ENCODE results near the gene NPM1. TPM values are rescaled to one million over a fixed set of nuclear protein-coding genes. Genes with fewer than 3 reads are reported as not detected.
"Not testable (repeated sequence)": the region's sequence is repeated elsewhere in the genome, so short reads cannot be mapped to it uniquely, and the experiment has no call there.

Gene NPM1
- total RNA-seq, 1 experiment from 2014 or later, result 3,122 TPM

DNA sequence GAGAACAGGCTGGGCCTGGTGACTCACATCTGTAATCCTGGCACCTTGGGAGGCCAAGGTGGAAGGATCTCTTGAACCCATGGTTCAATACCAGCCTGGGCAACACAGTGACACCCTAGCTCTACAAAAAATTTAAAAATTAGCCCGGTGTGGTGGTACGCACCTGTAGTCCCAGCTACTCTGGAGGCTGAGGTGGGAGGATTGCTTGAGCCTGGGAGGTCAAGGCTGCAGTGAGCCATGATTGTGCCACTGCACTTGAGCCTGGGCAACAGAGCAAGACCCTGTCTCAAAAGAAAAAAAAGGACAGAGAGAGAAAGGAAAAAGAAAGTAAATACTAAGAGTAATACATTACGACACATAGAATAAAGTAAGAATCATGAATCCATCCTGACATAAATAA lies 24.4 kb upstream of the NPM1 start:
- not testable (repeated sequence) for H2AFZ ChIP-seq (ENCODE audit: low read length); H3K79me1 ChIP-seq (ENCODE audit: insufficient read depth, low read depth, low read length, poor library complexity, severe bottlenecking); H3K79me2 ChIP-seq (ENCODE audit: insufficient read depth, low read length); H4K8ac ChIP-seq (replicated peaks; ENCODE audit: insufficient read length, low read depth, low read length); H3K27me3 ChIP-seq (ENCODE audit: insufficient read depth, low read length); H3K9me3 ChIP-seq (ENCODE audit: control insufficient read depth, low read depth, low read length); H3K56ac ChIP-seq (ENCODE audit: insufficient read length, low read depth, low read length); H3K4ac ChIP-seq (ENCODE audit: low read depth, low read length); H2AK5ac ChIP-seq (ENCODE audit: insufficient read length, low read length); H3K9me3 Mint-ChIP-seq; H2BK12ac ChIP-seq (ENCODE audit: insufficient read length, low read depth, low read length); H3K9ac ChIP-seq (ENCODE audit: extremely low read depth, insufficient read length, low read length); H4K20me1 ChIP-seq (ENCODE audit: control insufficient read depth, insufficient read depth, insufficient read length); H3K4me3 Mint-ChIP-seq; H3K27me3 Mint-ChIP-seq (ENCODE audit: low read depth); H3K27ac ChIP-seq (ENCODE audit: insufficient read length, low read depth, low read length); H3K4me2 ChIP-seq (ENCODE audit: insufficient read depth, insufficient read length, low read length); H3K36me3 Mint-ChIP-seq (ENCODE audit: insufficient read depth in 1 of 3, low read depth in 3 of 3); H3K27ac Mint-ChIP-seq; H3K14ac ChIP-seq (ENCODE audit: insufficient read depth, low read length); H3T11ph ChIP-seq (ENCODE audit: low read length); H2BK120ac ChIP-seq (ENCODE audit: low read depth, low read length, poor library complexity, severe bottlenecking); H2BK15ac ChIP-seq (ENCODE audit: low read depth, low read length); H3K23me2 ChIP-seq (ENCODE audit: insufficient read length, low read depth, low read length, poor library complexity, severe bottlenecking); DNase-seq; H3K18ac ChIP-seq (ENCODE audit: insufficient read length, low read depth, low read length); H3K4me1 Mint-ChIP-seq; H2BK20ac ChIP-seq (ENCODE audit: low read depth, low read length, poor library complexity, severe bottlenecking); H2BK5ac ChIP-seq (ENCODE audit: insufficient read length, low read length); H3K23ac ChIP-seq (ENCODE audit: insufficient read length, low read depth, low read length); H3K4me1 ChIP-seq (ENCODE audit: insufficient read depth, low read length); H4K5ac ChIP-seq (ENCODE audit: insufficient read length, low read depth, low read length); H4K91ac ChIP-seq (ENCODE audit: insufficient read length, low read depth, low read length)
- WGBS (ENCODE audit: extremely low coverage, insufficient read length, low lambda C conversion rate), result no CpG with 5 or more reads among the region's 3 CpGs
